Anterior cingulate cortex (tissue), 58 donors: ENCODE results near the gene HDAC4.
"Not testable (repeated sequence)": the region's sequence is repeated elsewhere in the genome, so short reads cannot be mapped to it uniquely, and the experiment has no call there.

ENCODE experiments used
- DNase-seq, 58 donors: peaks; one replicate each; lab custom pipeline; 2025; lab: John Stamatoyannopoulos, UW

HDAC4 gene

GRCh38 chr2:239075918-239076758 is 324.7 kb downstream of the HDAC4 start:
- peak in 33 of 58 donors; percentile 13 to 76 (median 37) for DNase-seq

GRCh38 chr2:239073745-239074530 is 326.9 kb downstream of the HDAC4 start:
- peak in 13 of 58 donors; percentile 13 to 75 (median 24) for DNase-seq

- DNase-seq: no peak
Measured at GRCh38 chr2:239073270-239073669, 327.6 kb downstream of the HDAC4 start.

- no peak for DNase-seq
Measured at GRCh38 chr2:239072786-239073185, 328.0 kb downstream of the HDAC4 start.

DNA sequence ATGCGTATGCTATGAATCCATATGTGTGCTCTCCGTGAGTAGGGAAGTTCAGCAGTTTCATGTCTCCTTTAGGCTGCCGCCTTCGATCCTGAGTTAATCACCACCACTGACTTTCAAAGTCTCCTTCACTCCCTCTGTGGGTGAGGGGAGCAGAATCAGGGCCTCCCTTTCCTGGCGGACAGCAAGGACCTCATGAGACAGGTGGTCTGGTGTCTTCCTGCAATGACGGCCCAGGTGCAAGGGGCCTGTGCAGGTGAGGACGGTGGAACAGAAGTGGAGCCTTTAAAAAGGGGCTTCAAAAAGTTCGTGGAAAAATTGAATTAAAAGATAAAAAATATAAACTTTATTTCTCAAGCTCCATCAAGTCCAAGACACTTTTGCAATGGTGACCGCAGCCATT is 330.4 kb downstream of the HDAC4 start:
- DNase-seq: no peak

GRCh38 chr2:239069362-239070333 is 331.2 kb downstream of the HDAC4 start:
- not testable (repeated sequence) for DNase-seq

DNA sequence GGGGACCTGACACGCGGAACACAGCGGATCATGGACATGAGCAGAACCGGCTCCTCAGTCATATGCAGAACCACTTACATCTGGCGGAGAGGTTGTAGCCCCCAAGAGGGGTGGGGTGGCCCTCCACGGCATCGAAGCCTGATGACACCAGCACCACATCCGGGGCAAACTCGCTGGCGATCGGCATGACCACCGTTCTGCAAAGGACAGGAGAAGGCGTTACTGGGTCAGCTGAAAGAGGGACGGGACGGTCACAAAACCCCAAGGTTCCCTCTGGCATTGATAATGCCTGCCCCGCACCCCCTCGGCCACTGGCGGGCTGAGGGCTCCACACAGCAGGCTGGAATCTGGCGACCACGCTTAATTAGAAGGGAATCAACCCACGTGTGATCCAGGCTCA is 332.4 kb downstream of the HDAC4 start:
- DNase-seq: no peak

GRCh38 chr2:239067196-239067865 is 333.5 kb downstream of the HDAC4 start:
- no peak for DNase-seq

DNA sequence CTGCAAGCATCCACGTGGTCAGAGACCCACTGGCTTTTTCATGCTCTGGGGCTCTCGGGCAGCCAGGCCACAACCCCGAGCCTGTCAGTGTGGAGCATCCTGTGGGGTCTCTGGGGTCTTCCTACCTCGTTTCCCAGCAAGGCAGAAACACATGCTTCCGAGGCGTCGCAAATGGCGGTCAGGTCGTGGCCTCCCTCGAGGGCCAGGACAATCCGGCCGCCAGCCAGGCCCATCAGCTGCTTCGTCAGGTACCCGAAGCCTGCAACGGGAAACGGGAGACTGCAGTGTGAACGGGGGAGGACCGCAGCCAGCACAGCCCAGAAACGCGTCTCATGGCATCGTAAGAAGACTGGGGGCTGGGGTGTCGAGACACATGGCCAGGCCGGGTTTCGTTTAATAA is 334.2 kb downstream of the HDAC4 start:
- DNase-seq: no peak

- no peak for DNase-seq
Measured at GRCh38 chr2:239065962-239066361, 334.9 kb downstream of the HDAC4 start.

DNA sequence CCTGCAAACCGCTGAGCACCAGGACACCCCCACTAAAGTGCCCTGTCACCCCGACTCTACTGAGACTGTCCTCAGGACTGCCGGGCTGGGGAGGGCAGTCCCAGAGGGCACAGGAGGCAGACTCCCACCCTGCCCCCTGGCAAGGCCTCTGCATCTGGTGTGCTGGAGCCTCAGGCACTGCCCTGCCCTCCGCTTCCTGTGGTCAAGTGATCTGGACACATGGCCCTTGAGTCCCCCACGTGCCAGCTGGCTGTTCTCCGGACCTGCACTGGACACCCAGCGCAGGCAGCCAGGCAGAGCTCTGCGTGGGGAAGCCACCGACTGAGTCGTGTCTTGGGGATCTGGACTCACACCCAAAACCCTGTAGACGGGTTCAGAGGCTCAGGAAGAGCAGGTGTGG is 335.3 kb downstream of the HDAC4 start:
- DNase-seq: peak in 2 of 58 donors; percentile 21 to 27

- no peak for DNase-seq
Measured at GRCh38 chr2:239064891-239065290, 335.9 kb downstream of the HDAC4 start.

DNA sequence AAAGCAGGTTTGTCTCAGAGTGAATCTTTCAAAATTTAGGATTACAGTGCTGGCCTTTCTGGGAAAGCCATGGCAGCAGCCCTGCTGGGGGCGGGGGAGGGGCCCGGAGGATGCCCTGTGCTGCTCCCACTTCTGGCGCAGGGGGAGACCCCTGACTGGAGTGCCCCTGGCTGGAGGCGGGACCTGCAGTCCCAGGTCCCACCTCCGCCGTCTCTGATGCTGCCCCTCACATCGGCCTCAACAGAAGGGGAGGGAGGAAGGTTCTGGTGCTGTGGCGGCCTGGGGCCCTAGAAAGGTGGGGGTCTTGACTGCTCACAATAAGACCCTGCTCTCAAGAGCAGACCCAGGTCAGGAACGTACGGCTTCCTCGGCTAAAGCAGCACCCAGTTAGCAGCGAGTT is 336.6 kb downstream of the HDAC4 start:
- no peak for DNase-seq

- no peak for DNase-seq
Measured at GRCh38 chr2:239062743-239063142, 338.1 kb downstream of the HDAC4 start.

DNA sequence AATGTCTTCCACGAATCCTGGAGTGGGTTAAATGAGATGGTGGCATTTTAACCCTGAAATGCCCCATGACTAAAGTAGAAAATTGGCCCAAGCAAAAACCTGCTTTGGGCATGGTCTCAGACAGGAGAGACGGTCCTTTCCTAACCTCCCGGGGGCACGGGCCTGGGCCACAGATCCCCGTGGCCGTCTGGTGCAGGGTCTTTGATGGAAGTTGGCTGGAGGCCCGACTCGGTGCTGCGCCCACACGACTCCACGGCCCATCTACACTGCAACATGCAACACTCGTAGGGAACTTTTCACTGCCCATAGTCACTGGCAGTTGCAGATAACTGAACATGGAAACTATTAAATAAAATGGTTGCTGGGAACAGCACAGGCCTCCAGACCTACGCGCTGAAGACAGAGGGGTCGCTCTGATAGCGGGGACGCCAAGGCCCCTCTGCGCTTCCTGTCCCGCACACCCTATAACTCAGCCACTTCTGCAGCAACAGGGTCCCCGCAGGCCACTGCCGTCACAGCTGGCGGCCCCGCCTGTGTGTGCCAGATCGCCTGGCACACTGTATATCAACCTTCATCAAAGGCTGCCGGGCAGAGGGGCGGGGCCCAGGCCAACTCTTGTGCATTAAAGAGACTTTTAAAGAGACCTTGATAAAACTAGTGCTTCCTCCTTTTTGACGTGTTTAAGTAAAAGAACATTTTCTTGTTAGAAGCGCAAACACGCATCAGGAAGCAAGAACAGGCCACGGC is 338.8 kb downstream of the HDAC4 start:
- DNase-seq: no peak

- no peak for DNase-seq
Measured at GRCh38 chr2:239061121-239061666, 339.6 kb downstream of the HDAC4 start.

- DNase-seq: no peak
Measured at GRCh38 chr2:239060676-239061075, 340.1 kb downstream of the HDAC4 start.

GRCh38 chr2:239059854-239060253 is 341.0 kb downstream of the HDAC4 start:
- no peak for DNase-seq

DNA sequence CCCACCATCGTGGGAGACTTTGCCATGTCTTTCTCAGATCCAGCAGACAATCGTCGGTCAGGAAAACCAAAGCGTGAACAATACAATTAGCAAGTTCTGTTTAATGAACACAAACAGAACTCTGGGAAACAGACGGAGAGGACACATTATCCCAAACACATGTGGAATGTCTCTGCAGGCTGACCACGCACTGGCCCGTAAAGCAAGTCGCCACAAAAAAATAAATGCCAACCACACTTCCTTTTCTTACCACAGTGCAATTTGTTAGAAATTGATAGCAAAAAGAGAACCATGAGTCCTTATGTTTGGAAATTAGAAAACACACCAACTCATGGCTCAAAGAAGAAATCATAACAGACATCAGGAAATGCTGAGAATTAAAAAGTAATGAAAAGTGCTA is 342.1 kb downstream of the HDAC4 start:
- DNase-seq: no peak
